ENCODE data around the gene VIL1.
A peak's percentile ranks its signal among the peaks of the same experiment; 100 is the strongest.

Gene VIL1

GRCh38 chr2:218418717-218419458 is at the start of gene VIL1:
VIL1 (plus strand) TSS chr2:218419123; CDS start chr2:218423779, 4,656 bp downstream.
- DNase-seq: no peak

GRCh38 chr2:218369330-218369729 is 49.6 kb upstream of the VIL1 start:
- DNase-seq: peak; percentile 41

GRCh38 chr2:218370410-218371063 is 48.4 kb upstream of the VIL1 start:
- DNase-seq: no peak

- no peak for DNase-seq
Measured at GRCh38 chr2:218371983-218372350, 47.0 kb upstream of the VIL1 start.

- no peak for DNase-seq
Measured at GRCh38 chr2:218374795-218375194, 44.1 kb upstream of the VIL1 start.

GRCh38 chr2:218375212-218375611 is 43.7 kb upstream of the VIL1 start:
- no peak for DNase-seq

- no peak for DNase-seq
Measured at GRCh38 chr2:218378053-218378452, 40.9 kb upstream of the VIL1 start.

GRCh38 chr2:218381916-218382366 is 37.0 kb upstream of the VIL1 start, which contains the start of gene SLC11A1:
SLC11A1 (plus strand) TSS chr2:218382273; CDS start chr2:218382369, 96 bp downstream.
- DNase-seq: no peak

GRCh38 chr2:218382785-218383184 is 36.1 kb upstream of the VIL1 start:
- DNase-seq: no peak

- DNase-seq: no peak
Measured at GRCh38 chr2:218383892-218384519, 34.9 kb upstream of the VIL1 start.

- DNase-seq: no peak
Measured at GRCh38 chr2:218384975-218385374, 33.9 kb upstream of the VIL1 start.

GRCh38 chr2:218386505-218387368 is 32.2 kb upstream of the VIL1 start:
- DNase-seq: no peak

GRCh38 chr2:218387369-218388194 is 31.3 kb upstream of the VIL1 start:
- DNase-seq: no peak

- no peak for DNase-seq
Measured at GRCh38 chr2:218389333-218390150, 29.4 kb upstream of the VIL1 start.

GRCh38 chr2:218391202-218391601 is 27.7 kb upstream of the VIL1 start:
- no peak for DNase-seq

GRCh38 chr2:218392459-218392858 is 26.5 kb upstream of the VIL1 start:
- no peak for DNase-seq

- DNase-seq: no peak
Measured at GRCh38 chr2:218392891-218393462, 25.9 kb upstream of the VIL1 start.

- DNase-seq: no peak
Measured at GRCh38 chr2:218393750-218394290, 25.1 kb upstream of the VIL1 start.

GRCh38 chr2:218394298-218395089 is 24.4 kb upstream of the VIL1 start:
- DNase-seq: no peak

GRCh38 chr2:218395090-218395444 is 23.9 kb upstream of the VIL1 start:
- no peak for DNase-seq
